Ramos (cell line): ENCODE measurements around the gene NAA15.
"Not testable (repeated sequence)": the region's sequence is repeated elsewhere in the genome, so short reads cannot be mapped to it uniquely, and the experiment has no call there.

Experiments used
- in situ Hi-C: fragments of 300-500 bp; cut with MboI; formaldehyde crosslinking; loops from one replicate; pipeline ENCODE4 v1.14.3; 2022; ENCODE audit warnings: low sequenced_read_pairs; ENCODE audit not compliant: unreplicated experiment

NAA15 gene

GRCh38 chr4:139438141-139438540, 136.8 kb downstream of the NAA15 start:
- in situ Hi-C loops, result no loop called here

GRCh38 chr4:139441029-139441428, 139.7 kb downstream of the NAA15 start:
- in situ Hi-C loops, result no loop called here

GRCh38 chr4:139443661-139444060, 142.4 kb downstream of the NAA15 start:
- in situ Hi-C loops, result no loop called here

- in situ Hi-C loops, result not testable (repeated sequence)
Observed at GRCh38 chr4:139444881-139445280, 143.6 kb downstream of the NAA15 start.

GRCh38 chr4:139447078-139447477, 145.8 kb downstream of the NAA15 start:
- in situ Hi-C loops, result not testable (repeated sequence)

- in situ Hi-C loops, result no loop called here
Observed at GRCh38 chr4:139450586-139450985, 149.3 kb downstream of the NAA15 start.

- in situ Hi-C loops, result no loop called here
Observed at GRCh38 chr4:139451997-139452396, 150.7 kb downstream of the NAA15 start.

GRCh38 chr4:139453041-139453370, 151.7 kb downstream of the NAA15 start:
- in situ Hi-C loops, result no loop called here

- in situ Hi-C loops, result no loop called here
Observed at GRCh38 chr4:139453371-139454110, 152.2 kb downstream of the NAA15 start.

- in situ Hi-C loops, result no loop called here
Observed at GRCh38 chr4:139454111-139455045, 153.1 kb downstream of the NAA15 start, which contains the start of gene RAB33B. TSS of gene RAB33B (plus strand) at chr4:139454121. CDS start at chr4:139454196, 75 bp downstream.

GRCh38 chr4:139455126-139455538, 153.8 kb downstream of the NAA15 start:
- in situ Hi-C loops, result no loop called here

- in situ Hi-C loops, result no loop called here
Observed at GRCh38 chr4:139457318-139457717, 156.0 kb downstream of the NAA15 start.

- in situ Hi-C loops, result no loop called here
Observed at GRCh38 chr4:139458543-139458942, 157.2 kb downstream of the NAA15 start.

- in situ Hi-C loops, result no loop called here
Observed at GRCh38 chr4:139458999-139459398, 157.7 kb downstream of the NAA15 start.

- in situ Hi-C loops, result no loop called here
Observed at GRCh38 chr4:139460565-139460964, 159.3 kb downstream of the NAA15 start.

- in situ Hi-C loops, result no loop called here
Observed at GRCh38 chr4:139461022-139461628, 159.8 kb downstream of the NAA15 start.

- in situ Hi-C loops, result not testable (repeated sequence)
Observed at GRCh38 chr4:139464512-139464911, 163.2 kb downstream of the NAA15 start.

- in situ Hi-C loops, result no loop called here
Observed at GRCh38 chr4:139465922-139466321, 164.6 kb downstream of the NAA15 start.

GRCh38 chr4:139468756-139469155, 167.5 kb downstream of the NAA15 start:
- in situ Hi-C loops, result not testable (repeated sequence)

GRCh38 chr4:139469216-139469615, 167.9 kb downstream of the NAA15 start:
- in situ Hi-C loops, result no loop called here
